HepG2 (cell line): Measurements from ENCODE around the gene WDR70. TPM values are rescaled to one million over a fixed set of nuclear protein-coding genes. Genes with fewer than 3 reads are reported as not detected.

ENCODE experiments used
- AHDC1 ChIP-seq: sonication (generic); formaldehyde crosslinking; IDR thresholded peaks from 2 replicates; pipeline ENCODE4 v1.5.1; 2020; ENCODE audit warnings: mild to moderate bottlenecking, missing genetic modification reagents, borderline replicate concordance
- ARNTL ChIP-seq: sonication (generic); formaldehyde crosslinking; IDR thresholded peaks from 2 replicates; pipeline ENCODE4 v1.4.0; 2020; ENCODE audit warnings: mild to moderate bottlenecking, missing genetic modification reagents
- ATF2 ChIP-seq: sonication (generic); formaldehyde crosslinking; IDR thresholded peaks from 2 replicates; pipeline ENCODE4 v1.4.0; 2020; ENCODE audit warnings: missing genetic modification reagents
- CEBPG ChIP-seq: IDR thresholded peaks from 2 replicates; pipeline ENCODE4 v1.6.1; 2016
- CSRNP2 ChIP-seq: sonication (generic); formaldehyde crosslinking; conservative IDR thresholded peaks from 2 replicates; pipeline ENCODE4 v1.8.0; 2022; ENCODE audit warnings: low read depth, missing genetic modification reagents
- DNMT3B ChIP-seq: conservative IDR thresholded peaks from 2 replicates; pipeline ENCODE4 v1.6.1; 2016; ENCODE audit warnings: missing biosample characterization, control low read depth
- ESRRA ChIP-seq: sonication (generic); formaldehyde crosslinking; IDR thresholded peaks from 2 replicates; pipeline ENCODE4 v1.5.1; 2020; ENCODE audit warnings: mild to moderate bottlenecking, low read depth, missing genetic modification reagents
- GABPB1 ChIP-seq: IDR thresholded peaks from 2 replicates; pipeline ENCODE4 v1.6.1; 2016; ENCODE audit warnings: mild to moderate bottlenecking, missing genetic modification reagents, moderate library complexity, missing compliant biosample characterization
- HDAC2 ChIP-seq: sonication (generic); formaldehyde crosslinking; IDR thresholded peaks from 2 replicates; pipeline ENCODE4 v1.4.0; 2020; ENCODE audit warnings: missing genetic modification reagents
- NR2F2 ChIP-seq: IDR thresholded peaks from 2 replicates; pipeline ENCODE4 v1.6.1; 2012; ENCODE audit warnings: low read depth, inconsistent platforms, borderline replicate concordance
- THRA ChIP-seq: sonication (generic); formaldehyde crosslinking; IDR thresholded peaks from 2 replicates; pipeline ENCODE4 v1.4.0; 2020; ENCODE audit warnings: missing genetic modification reagents, borderline replicate concordance
- ZNF180 ChIP-seq: sonication (generic); formaldehyde crosslinking; IDR thresholded peaks from 2 replicates; pipeline ENCODE4 v1.4.0; 2020; ENCODE audit warnings: low read depth, missing genetic modification reagents, borderline replicate concordance
- ZNF44 ChIP-seq: sonication (generic); formaldehyde crosslinking; IDR thresholded peaks from 2 replicates; pipeline ENCODE4 v1.5.1; 2020; ENCODE audit warnings: mild to moderate bottlenecking, missing genetic modification reagents
- polyA plus RNA-seq, 8 experiments: library from polyadenylated mRNA; depleted of rRNA in 3 of 8; stranded (reverse) in 7 of 8; unstranded in 1 of 8; fragments of >200 nt; fragmentation: Illumina TruSeq in 4 of 8; extraction: Trizol in 4 of 8; gene quantifications; 2 replicates each; pipeline versions ENCODE4 v1.2.1 to v1.2.3, GENCODE V29; 2011 to 2016; ENCODE audit warnings: low read depth in 4 of 8, missing spikeins in 1 of 8, mixed read lengths in 1 of 8; ENCODE audit not compliant: insufficient read depth in 1 of 8
- total RNA-seq, 5 experiments: library from RNA; depleted of rRNA; stranded (reverse); fragments of >200 nt; fragmentation: Illumina TruSeq; extraction: Trizol; gene quantifications; 2 replicates each; pipeline ENCODE4 v1.2.3, GENCODE V29; 2016; ENCODE audit warnings: low read depth in 1 of 5

Gene WDR70
- total and polyA plus RNA-seq, 2 of the 13 experiments (the other 11 are each of a cell fraction or from before 2014, with no cell fraction given) = 14.6 to 30.6 TPM

GRCh38 chr5:37769840-37770239, 390.7 kb downstream of the WDR70 start (continued):
- peak; percentile 48; the same call in 1 of the 2 replicates for TF ChIP-seq AHDC1
- TF ChIP-seq CEBPG = peak; percentile 36; the same call in 1 of the 2 replicates
- no peak for TF ChIP-seq HDAC2 (CRISPR knock-in tag)
- TF ChIP-seq ZNF44 (CRISPR knock-in tag) = no peak
- no peak for TF ChIP-seq THRA (CRISPR knock-in tag)
- TF ChIP-seq NR2F2 = no peak
- no peak for TF ChIP-seq ZNF180 (CRISPR knock-in tag)
- TF ChIP-seq CSRNP2 (CRISPR knock-in tag) = no peak
- TF ChIP-seq GABPB1 = no peak
- TF ChIP-seq DNMT3B (CRISPR knock-in tag) = no peak
- peak; percentile 96 for TF ChIP-seq ESRRA (CRISPR knock-in tag)
- no peak for TF ChIP-seq ARNTL
- TF ChIP-seq ATF2 (CRISPR knock-in tag) = no peak
- TF ChIP-seq, all 625 proteins: peak for 24
